Diencephalon (tissue), 1 donor: ENCODE data around the gene CSAD. TPM values are rescaled to one million over a fixed set of nuclear protein-coding genes. Genes with fewer than 3 reads are reported as not detected.

Experiments
- small RNA-seq: library from RNA; depleted of rRNA; stranded (forward); fragments of <200 nt; gene quantifications from one replicate; pipeline ENCODE3, GENCODE V24; 2014
- total RNA-seq: library from RNA; depleted of rRNA; stranded (reverse); fragments of >200 nt; gene quantifications from one replicate; pipeline ENCODE4 v1.2.3, GENCODE V29; 2014

Gene CSAD
- 16.6 TPM for total RNA-seq

DNA sequence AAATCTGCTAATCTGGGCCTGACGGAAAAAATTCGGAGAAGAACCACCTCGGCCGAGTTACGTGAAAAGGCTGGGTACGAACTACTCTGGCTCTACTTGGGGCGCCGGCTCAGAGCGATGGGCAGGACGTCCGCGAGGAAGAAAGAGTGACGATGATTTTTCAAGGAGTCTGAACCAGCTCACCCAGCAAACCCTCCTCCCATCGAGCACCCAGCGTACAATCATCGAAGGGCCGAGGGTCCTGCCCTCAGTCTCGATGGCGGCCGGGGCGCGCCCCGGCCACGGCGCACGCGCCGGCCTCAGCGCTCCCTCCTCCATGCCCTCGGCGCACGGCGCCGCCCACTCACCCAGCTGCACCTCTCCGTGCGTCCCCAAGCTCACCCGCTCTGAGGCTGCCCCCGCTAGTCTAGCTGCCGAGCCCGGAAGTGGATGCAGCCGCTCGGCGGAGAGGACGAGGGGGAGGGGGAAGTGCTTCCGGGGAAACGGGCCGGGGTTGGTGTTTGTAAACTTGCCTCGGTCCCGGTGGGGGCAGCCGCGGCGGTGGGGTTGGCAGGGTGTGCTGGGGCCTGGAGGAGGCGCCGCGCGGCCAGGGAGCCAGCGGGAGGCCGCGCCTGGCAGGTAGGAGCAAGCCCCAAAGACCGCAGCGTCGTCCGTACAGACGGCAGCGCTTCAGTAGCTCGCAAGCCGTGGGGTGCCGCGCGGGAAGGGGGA is at the start of gene CSAD, which contains the start of gene ZNF740:
Gene CSAD (minus strand): TSS at position 706 of the 711 bp plus-strand sequence. CDS start 7,455 bp downstream, outside the sequence.
Gene ZNF740 (plus strand): TSS at position 503 of the 711 bp plus-strand sequence. CDS start 1,262 bp downstream, outside the sequence.

DNA sequence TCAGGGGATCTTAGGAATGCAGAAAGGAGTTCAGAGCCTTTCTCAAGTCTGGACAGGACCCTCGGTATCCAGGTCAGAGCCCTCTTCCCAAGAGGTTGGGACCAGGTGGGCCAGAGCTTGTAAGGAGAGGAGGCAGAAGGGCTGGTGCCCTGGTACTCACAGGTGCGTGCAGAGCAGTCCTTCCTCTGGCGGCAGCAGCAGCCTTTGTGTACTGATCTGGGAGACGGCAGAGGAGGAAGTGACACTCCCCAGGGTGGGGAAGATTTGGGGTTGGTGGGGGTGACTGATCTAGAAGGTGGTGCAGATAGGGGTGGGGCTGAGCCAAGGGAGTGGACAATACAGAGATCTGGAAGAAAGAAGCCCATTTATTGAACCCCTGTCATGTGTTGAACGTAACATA is 26.3 kb upstream of the CSAD start, which contains the start of gene ITGB7:
Gene ITGB7 (minus strand): TSS at position 210 of the 400 bp plus-strand sequence. CDS start 6,808 bp downstream, outside the sequence.

Small RNA genes within 50 kb of the gene (small RNA-seq; reads per million reads assigned to genes)
- gene HIGD1AP1 (not detected), gene RNU6-333P (not detected)

Other genes starting within 250 kb of the CSAD start
- gene KRT18, start 231.8 kb downstream of the CSAD start, total RNA-seq: 19.4 TPM
- gene EIF4B, start 174.5 kb downstream of the CSAD start, total RNA-seq: 601 TPM
- 16.1 TPM for gene TNS2, start 130.9 kb downstream of the CSAD start, total RNA-seq
- 39.2 TPM for gene SPRYD3, start 101.5 kb downstream of the CSAD start, total RNA-seq
- gene IGFBP6, start 83.3 kb downstream of the CSAD start, total RNA-seq: 12.7 TPM
- not detected for gene SOAT2, start 77.4 kb downstream of the CSAD start, total RNA-seq
- 17.8 TPM for gene ZNF740, start 203 bp downstream of the CSAD start, total RNA-seq
- gene ITGB7, start 26.3 kb upstream of the CSAD start, total RNA-seq: 0.46 TPM
- gene RARG, start 51.3 kb upstream of the CSAD start, total RNA-seq: 2.1 TPM
- 2.5 TPM for gene ESPL1, start 87.4 kb upstream of the CSAD start, total RNA-seq
- 522 TPM for gene PFDN5, start 114.6 kb upstream of the CSAD start, total RNA-seq
- 41.5 TPM for gene MYG1, start 118.8 kb upstream of the CSAD start, total RNA-seq
- 29.5 TPM for gene AAAS, start 140.7 kb upstream of the CSAD start, total RNA-seq
- gene SP7, start 155.4 kb upstream of the CSAD start, total RNA-seq: not detected
- 20.3 TPM for gene SP1, start 199.3 kb upstream of the CSAD start, total RNA-seq
- not detected for gene AMHR2, start 242.9 kb upstream of the CSAD start, total RNA-seq